Measurements from ENCODE around the gene RPLP1. TPM values are rescaled to one million over a fixed set of nuclear protein-coding genes. Genes with fewer than 3 reads are reported as not detected.

Gene RPLP1
- total RNA-seq, 2 donors from 2014 or later: 332 to 973 TPM

- peaks cover 30% of the 10 kb centered on the region for H3K4me1 ChIP-seq
- peak overlapping the region in 1 of 2 donors; percentile 97 for H3K4me3 ChIP-seq
- 15 to 18% methylated on average over 27 to 32 of the region's 32 CpGs for WGBS, 2 donors
- TF ChIP-seq CTCF (IDR thresholded peaks at IDR 0.05) (no peak), POLR2A (IDR thresholded peaks at IDR 0.05) (no peak)
- no peaks in the 10 kb centered on the region for H3K27me3 ChIP-seq
- intact Hi-C loops (cut with DNase I): no loop called here
- peak overlapping the region; percentile 80 to 95 (median 92) for H3K27ac ChIP-seq
- peaks cover 0 to 8% of the 10 kb centered on the region in 2 donors for H3K36me3 ChIP-seq (replicated peaks in 1 of 2; ENCODE audit: insufficient read depth in 1 of 2, low read depth in 2 of 2)
- no peak for DNase-seq
- no peaks in the 10 kb centered on the region for H3K9me3 ChIP-seq
- ATAC-seq: peak; percentile 47
These were observed 497 bp upstream of the RPLP1 start for GRCh38 chr15:69451951-69452691.

- H3K4me1 ChIP-seq: peaks cover 30% of the 10 kb centered on the region
- ATAC-seq: no peak
- intact Hi-C loops (cut with DNase I): no loop called here
- no peaks in the 10 kb centered on the region for H3K27me3 ChIP-seq
- WGBS, 2 donors: 49 to 58% methylated on average over 5 of the region's 5 CpGs
- H3K27ac ChIP-seq: no peak overlapping the region
- no peaks in the 10 kb centered on the region for H3K9me3 ChIP-seq
- no peak for DNase-seq
- H3K4me3 ChIP-seq: no peak overlapping the region
- peaks cover 0 to 8% of the 10 kb centered on the region in 2 donors for H3K36me3 ChIP-seq (replicated peaks in 1 of 2; ENCODE audit: insufficient read depth in 1 of 2, low read depth in 2 of 2)
- TF ChIP-seq CTCF (IDR thresholded peaks at IDR 0.05) (no peak), POLR2A (IDR thresholded peaks at IDR 0.05) (no peak)
These were observed 2.3 kb downstream of the RPLP1 start for GRCh38 chr15:69454953-69455352.

GRCh38 chr15:69456208-69457166 lies 3.9 kb downstream of the RPLP1 start:
- peaks cover 0 to 8% of the 10 kb centered on the region in 2 donors for H3K36me3 ChIP-seq (replicated peaks in 1 of 2; ENCODE audit: insufficient read depth in 1 of 2, low read depth in 2 of 2)
- DNase-seq: no peak
- 84 to 90% methylated on average over 13 of the region's 13 CpGs for WGBS, 2 donors
- ATAC-seq: no peak
- no peaks in the 10 kb centered on the region for H3K9me3 ChIP-seq
- no peak overlapping the region for H3K27ac ChIP-seq
- H3K4me3 ChIP-seq: no peak overlapping the region
- peaks cover 30% of the 10 kb centered on the region for H3K4me1 ChIP-seq
- intact Hi-C loops (cut with DNase I): no loop called here
- H3K27me3 ChIP-seq: no peaks in the 10 kb centered on the region
- TF ChIP-seq CTCF (IDR thresholded peaks at IDR 0.05) (no peak), POLR2A (IDR thresholded peaks at IDR 0.05) (no peak)

GRCh38 chr15:69457304-69458280 lies 5.0 kb downstream of the RPLP1 start:
- DNase-seq: no peak
- H3K9me3 ChIP-seq: no peaks in the 10 kb centered on the region
- H3K27me3 ChIP-seq: no peaks in the 10 kb centered on the region
- TF ChIP-seq CTCF (IDR thresholded peaks at IDR 0.05) (no peak), POLR2A (IDR thresholded peaks at IDR 0.05) (no peak)
- intact Hi-C loops (cut with DNase I): no loop called here
- ATAC-seq: no peak
- H3K27ac ChIP-seq: no peak overlapping the region
- peaks cover 22% of the 10 kb centered on the region for H3K4me1 ChIP-seq
- peaks cover 0 to 8% of the 10 kb centered on the region in 2 donors for H3K36me3 ChIP-seq (replicated peaks in 1 of 2; ENCODE audit: insufficient read depth in 1 of 2, low read depth in 2 of 2)
- H3K4me3 ChIP-seq: no peak overlapping the region
- WGBS, 2 donors: 83 to 88% methylated on average over 8 of the region's 8 CpGs

Data from body of pancreas (tissue), 4 donors.